SK-N-SH treated with all-trans-retinoic acid at 6 μM for 48 hours (cell line): Measurements from ENCODE around the gene ADGRF5.

Source experiments
- CSRNP3 ChIP-seq: fragments of 250-450 bp; sonication (Bioruptor Pico); IDR thresholded peaks from 2 replicates; pipeline ENCODE4 v1.5.1; 2021; ENCODE audit warnings: mild to moderate bottlenecking, moderate library complexity
- ESRRG ChIP-seq: fragments of 250-450 bp; sonication (Bioruptor Pico); IDR thresholded peaks from 2 replicates; pipeline ENCODE4 v1.6.1; 2021; ENCODE audit warnings: mild to moderate bottlenecking
- GLIS3 ChIP-seq: fragments of 250-450 bp; sonication (Bioruptor Pico); IDR thresholded peaks from 2 replicates; pipeline ENCODE4 v1.5.0; 2020; ENCODE audit warnings: mild to moderate bottlenecking, moderate library complexity
- PATZ1 ChIP-seq: fragments of 250-450 bp; sonication (Bioruptor Pico); IDR thresholded peaks from 2 replicates; pipeline ENCODE4 v1.8.0; 2020; ENCODE audit warnings: mild to moderate bottlenecking, moderate library complexity, borderline replicate concordance
- ZFP3 ChIP-seq: fragments of 250-450 bp; sonication (Bioruptor Pico); IDR thresholded peaks from 2 replicates; pipeline ENCODE4 v1.5.0; 2020; ENCODE audit warnings: mild to moderate bottlenecking, moderate library complexity
- ZFP30 ChIP-seq: fragments of 450-650 bp; formaldehyde crosslinking; IDR thresholded peaks from 2 replicates; pipeline ENCODE4 v1.5.0; 2022; ENCODE audit warnings: mild to moderate bottlenecking, moderate library complexity
- ZNF565 ChIP-seq: fragments of 450-650 bp; formaldehyde crosslinking; conservative IDR thresholded peaks from 2 replicates; pipeline ENCODE4 v1.5.0; 2020; ENCODE audit warnings: low read depth, mild to moderate bottlenecking, moderate library complexity

DNA sequence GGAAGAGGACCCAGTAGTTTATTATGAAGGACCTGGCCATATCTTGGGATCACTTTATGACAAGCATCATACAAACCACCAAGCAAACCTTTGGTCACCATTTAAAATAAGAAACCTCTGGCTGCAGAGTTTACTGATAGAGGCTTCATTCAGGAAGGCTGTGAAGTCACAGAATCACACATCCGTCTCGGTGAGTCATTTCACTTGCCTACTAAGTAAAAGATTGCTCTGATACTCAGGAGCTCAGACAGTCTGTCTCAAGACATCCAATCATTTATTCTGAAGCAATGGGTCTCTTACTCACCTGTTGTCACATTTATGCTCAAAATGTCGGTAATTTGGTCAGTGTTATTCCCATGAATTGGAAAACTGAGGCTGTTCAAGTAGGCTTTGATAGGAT lies 33.7 kb downstream of the ADGRF5 start:
- TF ChIP-seq CSRNP3 (CRISPR knock-in tag) (no peak), ESRRG (CRISPR knock-in tag) (no peak), ZFP30 (CRISPR knock-in tag) (no peak), ZNF565 (CRISPR knock-in tag) (no peak), GLIS3 (CRISPR knock-in tag) (no peak), ZFP3 (CRISPR knock-in tag) (no peak), PATZ1 (no peak)
